ENCODE results near the gene NFAT5. TPM values are rescaled to one million over a fixed set of nuclear protein-coding genes. Genes with fewer than 3 reads are reported as not detected.
"Not testable (repeated sequence)": the region's sequence is repeated elsewhere in the genome, so short reads cannot be mapped to it uniquely, and the experiment has no call there.

NFAT5 gene
- total RNA-seq, 5 donors from 2014 or later (not counting 1 experiment from before 2014, with no cell fraction given) = 24.3 to 33.7 (median 27.8) TPM

GRCh38 chr16:69566981-69567680 is 1.4 kb downstream of the NFAT5 start:
- peak overlapping the region; percentile 93 to 94 for H3K27ac Mint-ChIP-seq
- ChIA-PET CTCF (no interaction called here), POLR2A (interaction anchor here (0.7 kb wide), 2 partner anchors 44 to 123 kb away, joined by 3 read pairs; no protein-coding TSS in a partner anchor)
- no peaks in the 10 kb centered on the region for H3K36me3 Mint-ChIP-seq
- peaks cover 21 to 29% of the 10 kb centered on the region in 2 experiments for H3K4me1 ChIP-seq (ENCODE audit: control insufficient read depth in 1 of 2, extremely low read depth in 1 of 2, insufficient read depth in 2 of 2, low read length in 2 of 2)
- peak overlapping the region; percentile 70 to 86 for H3K4me3 ChIP-seq (ENCODE audit: control insufficient read depth in 1 of 2, extremely low read depth in 1 of 2, low read length in 1 of 2)
- H3K36me3 ChIP-seq (ENCODE audit: control insufficient read depth in 2 of 2, extremely low read depth in 1 of 2, insufficient read depth in 1 of 2, low read length in 1 of 2) = no peaks in the 10 kb centered on the region
- WGBS (ENCODE audit: insufficient coverage) = 0% methylated on average over 3 of the region's 9 CpGs
- no peaks in the 10 kb centered on the region for H3K9me3 ChIP-seq
- DNase-seq = peak in 5 of 35 experiments; percentile 3 to 49 (median 13)
- H3K4me3 Mint-ChIP-seq = peak overlapping the region; percentile 94 to 98 (median 98)
- H3K27ac ChIP-seq (ENCODE audit: low read length) = peak overlapping the region; percentile 52
- no peaks in the 10 kb centered on the region for H3K27me3 Mint-ChIP-seq
- H3K27me3 ChIP-seq (replicated peaks in 1 of 2; ENCODE audit: control insufficient read depth in 2 of 2, extremely low read depth in 1 of 2, insufficient read depth in 2 of 2, low read length in 1 of 2) = no peaks in the 10 kb centered on the region
- peaks cover 47 to 59% (median 51%) of the 10 kb centered on the region in 3 donors for H3K4me1 Mint-ChIP-seq
- ATAC-seq (replicated peaks in 1 of 4) = no peak
- no peaks in the 10 kb centered on the region for H3K9me3 Mint-ChIP-seq

GRCh38 chr16:69568676-69569075 is 2.9 kb downstream of the NFAT5 start:
- peaks cover 20 to 23% of the 10 kb centered on the region in 2 experiments for H3K4me1 ChIP-seq (ENCODE audit: control insufficient read depth in 1 of 2, extremely low read depth in 1 of 2, insufficient read depth in 2 of 2, low read length in 2 of 2)
- ChIA-PET POLR2A (interaction anchor here (0.6 kb wide), 2 partner anchors 9 to 100 kb away, joined by 3 to 4 read pairs; no protein-coding TSS in a partner anchor), CTCF (interaction anchor here (0.7 kb wide), 2 partner anchors 1280 to 1488 kb away, joined by 3 read pairs; no protein-coding TSS in a partner anchor)
- Mint-ChIP-seq H3K27me3 (no peaks in the 10 kb centered on the region), H3K4me1 (peaks cover 43 to 52% (median 51%) of the 10 kb centered on the region in 3 donors), H3K4me3 (peak overlapping the region in 1 of 3 donors; percentile 98), H3K9me3 (no peaks in the 10 kb centered on the region), H3K27ac (no peak overlapping the region), H3K36me3 (no peaks in the 10 kb centered on the region)
- no peaks in the 10 kb centered on the region for H3K9me3 ChIP-seq
- H3K27me3 ChIP-seq (replicated peaks in 1 of 2; ENCODE audit: control insufficient read depth in 2 of 2, extremely low read depth in 1 of 2, insufficient read depth in 2 of 2, low read length in 1 of 2) = no peaks in the 10 kb centered on the region
- H3K27ac ChIP-seq (ENCODE audit: low read length) = no peak overlapping the region
- no CpG with 5 or more reads among the region's 2 CpGs for WGBS (ENCODE audit: insufficient coverage)
- H3K36me3 ChIP-seq (ENCODE audit: control insufficient read depth in 2 of 2, extremely low read depth in 1 of 2, insufficient read depth in 1 of 2, low read length in 1 of 2) = no peaks in the 10 kb centered on the region
- DNase-seq = no peak
- no peak overlapping the region for H3K4me3 ChIP-seq (ENCODE audit: control insufficient read depth in 1 of 2, extremely low read depth in 1 of 2, low read length in 1 of 2)
- ATAC-seq (replicated peaks in 1 of 4) = no peak

GRCh38 chr16:69578771-69579170 is 13.0 kb downstream of the NFAT5 start:
- H3K27me3 Mint-ChIP-seq; H3K4me3 ChIP-seq (ENCODE audit: control insufficient read depth in 1 of 2, extremely low read depth in 1 of 2, low read length in 1 of 2); H3K36me3 ChIP-seq (ENCODE audit: control insufficient read depth in 2 of 2, extremely low read depth in 1 of 2, insufficient read depth in 1 of 2, low read length in 1 of 2); H3K9me3 Mint-ChIP-seq; H3K27me3 ChIP-seq (replicated peaks in 1 of 2; ENCODE audit: control insufficient read depth in 2 of 2, extremely low read depth in 1 of 2, insufficient read depth in 2 of 2, low read length in 1 of 2); DNase-seq; H3K4me1 ChIP-seq (ENCODE audit: control insufficient read depth in 1 of 2, extremely low read depth in 1 of 2, insufficient read depth in 2 of 2, low read length in 2 of 2); H3K4me3 Mint-ChIP-seq; ATAC-seq (replicated peaks in 1 of 4); H3K9me3 ChIP-seq; H3K36me3 Mint-ChIP-seq; H3K27ac ChIP-seq (ENCODE audit: low read length); H3K27ac Mint-ChIP-seq: not testable (repeated sequence)
- CTCF ChIA-PET = interaction anchor here in 1 of 2 donors (0.7 kb wide), 1 partner anchor 49 kb away, joined by 3 read pairs; no protein-coding TSS in a partner anchor
- POLR2A ChIA-PET = interaction anchor here in 1 of 2 donors (0.9 kb wide), 2 partner anchors 10 to 14 kb away, joined by 3 to 4 read pairs; no protein-coding TSS in a partner anchor
- WGBS (ENCODE audit: insufficient coverage) = no CpG with 5 or more reads among the region's 9 CpGs
- H3K4me1 Mint-ChIP-seq = peaks cover 19 to 42% (median 37%) of the 10 kb centered on the region in 3 donors

- no CpG with 5 or more reads among the region's 2 CpGs for WGBS (ENCODE audit: insufficient coverage)
These were observed 14.2 kb downstream of the NFAT5 start for GRCh38 chr16:69579783-69580481.

GRCh38 chr16:69581297-69581696 is 15.5 kb downstream of the NFAT5 start:
- ChIA-PET CTCF (no interaction called here), POLR2A (no interaction called here)
- Mint-ChIP-seq H3K27ac (no peak overlapping the region), H3K27me3 (no peaks in the 10 kb centered on the region), H3K36me3 (peaks cover 4% of the 10 kb centered on the region), H3K4me3 (no peak overlapping the region), H3K9me3 (no peaks in the 10 kb centered on the region), H3K4me1 (peaks cover 32 to 44% (median 41%) of the 10 kb centered on the region in 3 donors)
- Histone ChIP-seq H3K27me3 (replicated peaks in 1 of 2; ENCODE audit: control insufficient read depth in 2 of 2, extremely low read depth in 1 of 2, insufficient read depth in 2 of 2, low read length in 1 of 2) (no peaks in the 10 kb centered on the region), H3K36me3 (ENCODE audit: control insufficient read depth in 2 of 2, extremely low read depth in 1 of 2, insufficient read depth in 1 of 2, low read length in 1 of 2) (peaks cover 0 to 2% of the 10 kb centered on the region in 2 donors), H3K4me3 (ENCODE audit: control insufficient read depth in 1 of 2, extremely low read depth in 1 of 2, low read length in 1 of 2) (no peak overlapping the region), H3K9me3 (no peaks in the 10 kb centered on the region), H3K27ac (ENCODE audit: low read length) (no peak overlapping the region), H3K4me1 (ENCODE audit: control insufficient read depth in 1 of 2, extremely low read depth in 1 of 2, insufficient read depth in 2 of 2, low read length in 2 of 2) (peaks cover 2 to 3% of the 10 kb centered on the region in 2 experiments)
- ATAC-seq (replicated peaks in 1 of 4) = no peak
- DNase-seq = no peak

More at GRCh38 chr16:69579783-69580481, 14.2 kb downstream of the NFAT5 start:
- peaks cover 0 to 2% of the 10 kb centered on the region in 2 donors for H3K36me3 ChIP-seq (ENCODE audit: control insufficient read depth in 2 of 2, extremely low read depth in 1 of 2, insufficient read depth in 1 of 2, low read length in 1 of 2)
- peaks cover 4% of the 10 kb centered on the region for H3K36me3 Mint-ChIP-seq
- H3K27me3 ChIP-seq (replicated peaks in 1 of 2; ENCODE audit: control insufficient read depth in 2 of 2, extremely low read depth in 1 of 2, insufficient read depth in 2 of 2, low read length in 1 of 2) = no peaks in the 10 kb centered on the region
- peaks cover 2 to 3% of the 10 kb centered on the region in 2 experiments for H3K4me1 ChIP-seq (ENCODE audit: control insufficient read depth in 1 of 2, extremely low read depth in 1 of 2, insufficient read depth in 2 of 2, low read length in 2 of 2)
- peaks cover 20 to 42% (median 37%) of the 10 kb centered on the region in 3 donors for H3K4me1 Mint-ChIP-seq
- no peak overlapping the region for H3K4me3 Mint-ChIP-seq
- no peak for DNase-seq
- H3K27ac ChIP-seq (ENCODE audit: low read length) = no peak overlapping the region
- ChIA-PET POLR2A (no interaction called here), CTCF (no interaction called here)
- H3K4me3 ChIP-seq (ENCODE audit: control insufficient read depth in 1 of 2, extremely low read depth in 1 of 2, low read length in 1 of 2) = no peak overlapping the region
- no peaks in the 10 kb centered on the region for H3K27me3 Mint-ChIP-seq
- H3K9me3 ChIP-seq = no peaks in the 10 kb centered on the region
- ATAC-seq (replicated peaks in 1 of 4) = no peak
- H3K9me3 Mint-ChIP-seq = no peaks in the 10 kb centered on the region
- H3K27ac Mint-ChIP-seq = no peak overlapping the region

GRCh38 chr16:69584493-69584892 is 18.7 kb downstream of the NFAT5 start:
- CTCF ChIA-PET; H3K4me1 ChIP-seq (ENCODE audit: control insufficient read depth in 1 of 2, extremely low read depth in 1 of 2, insufficient read depth in 2 of 2, low read length in 2 of 2); POLR2A ChIA-PET; H3K9me3 Mint-ChIP-seq; H3K27me3 Mint-ChIP-seq; H3K9me3 ChIP-seq; ATAC-seq (replicated peaks in 1 of 4); DNase-seq; H3K27ac ChIP-seq (ENCODE audit: low read length); H3K4me3 ChIP-seq (ENCODE audit: control insufficient read depth in 1 of 2, extremely low read depth in 1 of 2, low read length in 1 of 2); H3K27ac Mint-ChIP-seq; H3K4me3 Mint-ChIP-seq; H3K36me3 ChIP-seq (ENCODE audit: control insufficient read depth in 2 of 2, extremely low read depth in 1 of 2, insufficient read depth in 1 of 2, low read length in 1 of 2); H3K27me3 ChIP-seq (replicated peaks in 1 of 2; ENCODE audit: control insufficient read depth in 2 of 2, extremely low read depth in 1 of 2, insufficient read depth in 2 of 2, low read length in 1 of 2): not testable (repeated sequence)
- 96% methylated on average over 2 of the region's 5 CpGs for WGBS (ENCODE audit: insufficient coverage)
- peaks cover 10% of the 10 kb centered on the region for H3K36me3 Mint-ChIP-seq
- H3K4me1 Mint-ChIP-seq = peaks cover 22 to 37% (median 34%) of the 10 kb centered on the region in 3 donors
